HG03064 (cell line): ENCODE data around the gene RAD9A.
A peak's percentile ranks its signal among the peaks of the same experiment; 100 is the strongest.

Experiments
- ATAC-seq: cut with Tn5 transposase; IDR thresholded peaks from one replicate; pipeline ENCODE4 v1.9.1; 2021; ENCODE audit warnings: low read depth; ENCODE audit not compliant: unreplicated experiment

RAD9A gene

DNA sequence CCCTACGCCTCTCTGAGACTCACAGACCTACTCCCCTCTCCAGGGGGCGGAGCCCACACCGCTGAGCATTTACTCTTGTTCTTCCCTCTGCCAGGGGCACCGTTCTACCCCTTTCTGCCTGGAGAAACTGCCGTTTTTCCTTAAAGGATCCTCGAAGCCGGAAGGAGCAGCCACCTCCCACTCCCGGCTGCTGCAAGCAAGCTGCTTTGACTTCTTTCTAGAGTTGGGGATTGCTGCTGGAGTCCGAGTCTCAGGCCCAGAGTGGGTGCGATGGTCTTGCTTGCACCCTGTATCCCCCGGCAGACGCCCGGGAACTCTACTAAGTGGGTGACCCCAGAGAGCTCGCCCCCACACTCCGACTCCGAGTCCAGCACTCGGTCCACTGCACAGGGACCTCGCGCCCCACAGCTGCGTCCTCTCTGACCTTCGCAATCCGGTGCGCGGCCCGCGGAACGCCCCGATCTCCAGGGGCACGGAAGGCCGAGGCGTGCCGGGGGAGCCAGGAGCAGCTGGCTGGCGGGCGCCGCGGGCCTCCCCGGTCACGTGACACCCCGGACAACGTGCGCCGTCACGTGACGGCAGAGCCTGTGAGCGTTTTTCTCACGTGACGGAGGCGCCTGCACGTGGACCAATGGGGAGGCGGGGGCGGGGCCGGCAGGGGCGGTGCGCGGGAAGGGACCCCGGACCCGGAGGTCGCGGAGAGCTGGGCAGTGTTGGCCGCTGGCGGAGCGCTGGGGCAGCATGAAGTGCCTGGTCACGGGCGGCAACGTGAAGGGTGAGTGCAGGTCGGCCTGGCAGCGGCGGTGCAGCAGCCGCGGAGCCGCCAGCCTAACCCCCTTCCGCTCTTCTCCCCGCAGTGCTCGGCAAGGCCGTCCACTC, at the start of gene RAD9A:
RAD9A (plus strand) TSS at position 683 of the 879 bp plus-strand sequence; CDS start at position 742, 59 bp downstream.
- peak; percentile 44 for ATAC-seq

- ATAC-seq, result no peak
These were observed 47.5 kb upstream of the RAD9A start for GRCh38 chr11:67344264-67344663.

DNA sequence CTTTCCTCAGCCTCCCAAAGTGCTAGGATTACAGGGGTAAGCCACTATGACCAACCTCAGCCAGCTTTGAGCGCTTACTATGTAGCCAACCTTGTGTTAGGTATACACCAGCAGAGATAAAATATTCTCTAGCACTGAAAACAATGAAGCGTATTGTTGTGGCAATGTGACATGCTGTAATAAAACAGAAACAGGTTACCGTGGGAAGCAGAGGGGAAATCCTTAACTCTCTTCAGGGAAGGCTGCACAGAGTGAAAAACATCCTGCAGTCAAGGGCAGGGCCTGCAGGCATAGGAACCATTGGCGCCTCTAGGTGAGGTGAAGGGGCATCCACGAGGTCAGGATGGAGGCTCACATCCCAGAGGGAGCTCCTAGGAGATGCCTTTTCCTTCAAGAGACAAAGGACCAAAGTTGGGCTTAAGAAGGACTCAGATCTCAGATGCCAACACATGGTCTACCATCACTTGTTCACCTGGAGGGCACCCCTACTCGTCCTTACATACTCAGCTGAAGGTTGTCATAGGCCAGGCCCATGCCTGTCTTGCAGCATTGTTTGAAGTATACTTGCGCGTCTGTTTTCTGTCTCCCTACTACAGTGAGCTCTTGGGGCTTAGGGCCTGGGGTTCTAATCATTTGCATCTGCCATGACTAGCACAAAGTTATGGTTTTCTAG, 46.4 kb upstream of the RAD9A start:
- ATAC-seq, result no peak

GRCh38 chr11:67345920-67346819, 45.6 kb upstream of the RAD9A start:
- ATAC-seq, result no peak

- ATAC-seq, result no peak
These were observed 43.6 kb upstream of the RAD9A start for GRCh38 chr11:67347964-67348749.

DNA sequence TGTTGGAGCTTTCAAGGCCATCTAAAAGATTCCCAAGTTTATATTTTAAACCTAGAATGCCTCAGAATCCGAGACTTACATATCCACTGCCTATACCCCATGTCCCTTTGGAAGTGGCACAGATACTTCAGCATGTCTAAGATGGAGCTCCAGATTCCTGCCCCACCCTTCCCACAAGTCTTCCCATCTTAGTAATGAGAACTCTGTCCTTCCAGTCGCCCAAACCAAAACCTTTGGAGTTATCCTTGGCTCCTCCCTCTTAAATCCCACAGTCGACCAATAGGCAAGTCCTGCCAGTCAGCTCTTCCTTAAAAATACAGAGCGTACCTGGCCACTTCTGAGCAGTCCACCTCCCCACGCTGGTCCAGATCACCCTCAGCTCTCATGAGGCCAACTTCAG, 42.8 kb upstream of the RAD9A start:
- ATAC-seq, result no peak

DNA sequence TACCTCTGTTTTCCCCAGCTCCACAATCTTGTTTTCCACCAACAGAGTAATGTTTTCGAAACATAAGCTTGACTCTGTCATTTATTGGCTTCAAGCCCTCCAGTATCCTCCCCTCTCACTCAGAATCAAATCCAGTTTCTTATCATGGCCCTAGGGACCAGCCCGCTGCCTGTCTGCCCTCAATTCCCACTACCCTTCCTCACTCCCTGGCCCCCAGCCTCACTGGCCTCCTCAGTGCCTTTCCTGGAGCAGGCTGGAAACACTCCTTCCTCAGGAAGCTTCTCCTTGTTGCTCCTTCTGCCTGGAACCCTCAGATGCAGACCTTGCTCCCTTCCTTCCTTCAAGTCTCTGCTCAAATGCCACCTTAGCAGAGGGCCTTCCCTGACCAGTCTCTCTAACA, 42.3 kb upstream of the RAD9A start:
- ATAC-seq, result no peak

- no peak for ATAC-seq
These were observed 41.8 kb upstream of the RAD9A start for GRCh38 chr11:67349928-67350465.

DNA sequence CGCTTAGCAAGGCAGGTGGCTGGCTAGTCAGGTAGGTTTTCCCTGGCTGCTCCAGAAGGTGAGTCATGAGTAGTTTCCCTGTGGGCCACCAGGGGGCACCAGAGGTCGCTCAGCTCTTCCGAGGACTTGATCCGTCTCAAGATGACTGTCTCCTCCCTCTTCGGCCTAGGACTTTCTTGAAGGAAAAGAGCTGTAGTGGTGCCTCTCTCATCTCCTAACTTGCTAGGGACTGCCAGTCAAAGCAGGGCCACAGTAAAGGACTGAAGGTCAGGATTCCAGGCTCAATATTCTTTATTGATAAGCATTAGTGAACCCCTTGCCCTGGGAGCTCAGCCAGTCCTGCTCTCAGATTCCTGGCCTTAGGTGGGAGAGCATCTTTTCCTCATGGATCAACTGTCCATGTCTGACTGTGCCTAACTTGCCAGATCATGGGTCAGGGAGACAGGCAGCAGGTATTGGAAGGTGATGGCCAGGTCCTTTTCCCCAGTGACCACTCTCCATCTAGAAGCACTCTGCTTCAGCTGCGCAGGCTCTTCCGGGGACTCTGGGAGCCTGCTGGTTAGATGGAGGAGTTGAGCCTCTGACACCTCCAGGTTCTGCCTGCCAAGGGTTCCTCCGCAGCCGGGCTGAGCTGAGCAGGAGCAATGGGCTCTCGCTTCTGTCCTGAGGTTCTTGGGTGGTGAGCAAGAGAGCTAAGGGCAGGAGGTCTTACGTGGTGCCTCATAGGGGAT, 40.3 kb upstream of the RAD9A start:
- no peak for ATAC-seq

- ATAC-seq, result no peak
These were observed 39.1 kb upstream of the RAD9A start for GRCh38 chr11:67352546-67353316.

GRCh38 chr11:67353317-67354074, 38.3 kb upstream of the RAD9A start, which contains the start of gene POLD4:
Gene POLD4, minus strand, starts transcription at chr11:67353546. Its CDS starts 147 bp downstream, at chr11:67353399.
- ATAC-seq, result peak; percentile 52

- no peak for ATAC-seq
These were observed 37.4 kb upstream of the RAD9A start for GRCh38 chr11:67354075-67355022.

DNA sequence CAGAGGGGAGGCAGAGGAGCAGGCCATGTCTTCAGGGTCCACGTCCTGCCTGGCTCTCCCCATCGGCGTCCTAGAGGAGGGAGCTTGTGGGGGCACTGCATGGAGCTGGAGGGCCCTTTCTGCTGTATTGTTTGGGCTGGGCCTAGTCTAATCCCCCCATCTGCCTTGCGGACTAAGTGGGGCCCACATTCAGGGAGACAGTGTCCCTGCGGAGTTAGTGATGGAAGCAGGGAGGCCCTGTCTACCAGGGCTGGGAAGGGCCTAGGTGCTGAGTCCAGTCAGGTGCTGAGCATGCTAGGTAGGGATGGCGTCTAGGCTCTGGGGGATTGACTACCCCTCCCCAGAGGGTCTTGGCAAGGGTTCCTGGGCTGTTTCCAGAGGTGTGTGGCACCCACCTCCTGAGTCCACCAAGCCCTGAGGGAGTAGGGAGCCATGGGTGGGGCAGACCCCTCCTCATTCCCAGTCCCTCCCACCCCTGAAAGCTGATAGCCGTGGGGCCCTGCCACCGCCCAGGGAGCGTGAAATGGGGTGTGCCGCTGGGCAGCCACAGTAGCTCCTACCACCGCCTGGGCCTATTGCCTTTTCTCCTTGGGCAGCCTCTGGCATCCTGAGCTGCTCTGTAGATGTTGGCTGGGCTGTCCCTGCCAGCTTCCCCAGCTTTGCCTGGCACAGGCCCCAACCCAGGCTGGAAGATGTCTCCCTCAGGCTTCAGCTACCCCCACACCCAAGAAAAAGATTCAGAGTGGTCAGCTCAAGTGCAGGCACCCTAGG, 36.6 kb upstream of the RAD9A start:
- no peak for ATAC-seq

- no peak for ATAC-seq
These were observed 35.9 kb upstream of the RAD9A start for GRCh38 chr11:67355794-67356386.

DNA sequence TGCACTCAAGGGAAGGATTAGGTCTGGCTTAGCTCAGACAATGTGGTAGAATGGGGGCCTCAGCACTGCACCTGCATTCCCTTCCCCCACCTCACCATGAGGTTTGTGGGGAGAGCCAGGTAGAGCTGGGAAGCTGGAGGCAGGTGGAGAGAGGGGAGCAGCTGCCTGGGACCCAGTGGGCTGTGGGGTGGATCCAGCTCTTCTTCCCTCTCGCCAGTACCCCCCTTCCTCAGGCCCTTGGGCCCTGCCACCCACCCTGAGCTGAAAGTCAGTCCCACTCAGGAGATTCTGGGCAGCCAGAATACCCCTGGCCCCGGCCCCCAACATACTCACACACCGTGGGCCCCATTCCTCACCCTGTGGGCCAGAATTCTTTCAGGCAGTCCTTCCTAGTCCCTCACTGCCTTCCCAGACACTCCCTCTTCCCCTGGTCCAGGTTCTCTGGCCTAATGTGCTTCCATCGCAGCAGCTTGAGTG, 35.4 kb upstream of the RAD9A start:
- no peak for ATAC-seq
